Measurements from ENCODE around the gene MEIS2.
A peak's percentile ranks its signal among the peaks of the same experiment; 100 is the strongest.

The MEIS2 gene

GRCh38 chr15:37100109-37100965, at the start of gene MEIS2:
MEIS2 (minus strand) TSS chr15:37100549; CDS start chr15:37099466, 1,083 bp downstream.
- Histone ChIP-seq H3K9ac (ENCODE audit: low read length) (peak within 1 kb of the TSS; percentile 90), H3K79me2 (ENCODE audit: low read length) (no peaks in the 10 kb centered on the region; the same call in 1 of the 2 replicates), H3K27me3 (ENCODE audit: low read depth, low read length) (peaks cover 12% of the 10 kb centered on the region), H3K4me2 (ENCODE audit: low read length) (peak within 1 kb of the TSS; percentile 96), H3K4me1 (ENCODE audit: low read length) (peaks cover 5% of the 10 kb centered on the region), H3K27ac (ENCODE audit: low read length) (peak within 1 kb of the TSS; percentile 95), H2AFZ (ENCODE audit: low read depth, low read length) (peak within 1 kb of the TSS; percentile 97), H3K9me3 (ENCODE audit: insufficient read depth, low read length) (no peaks in the 10 kb centered on the region), H3K4me3 (ENCODE audit: low read length) (peak within 1 kb of the TSS; percentile 85), H3K36me3 (replicated peaks; ENCODE audit: low read depth, low read length) (no peaks in the 10 kb centered on the region), H4K20me1 (ENCODE audit: insufficient read depth, low read length) (no peaks in the 10 kb centered on the region)
- TF ChIP-seq CTCF (IDR thresholded peaks at IDR 0.05; ENCODE audit: low read depth, low read length) (no peak), EZH2phosphoT487 (IDR thresholded peaks at IDR 0.05; ENCODE audit: low read depth) (no peak)

- H3K27me3 ChIP-seq (ENCODE audit: low read depth, low read length): 0 out of 2 replicates have a peak, but pooled peaks cover 3% of the 10 kb centered on the region
- H3K9me3 ChIP-seq (ENCODE audit: insufficient read depth, low read length): no peaks in the 10 kb centered on the region
- no peaks in the 10 kb centered on the region for H4K20me1 ChIP-seq (ENCODE audit: insufficient read depth, low read length)
- H3K4me3 ChIP-seq (ENCODE audit: low read length): no peak overlapping the region
- TF ChIP-seq CTCF (IDR thresholded peaks at IDR 0.05; ENCODE audit: low read depth, low read length): no peak
- TF ChIP-seq EZH2phosphoT487 (IDR thresholded peaks at IDR 0.05; ENCODE audit: low read depth): no peak
- no peak overlapping the region for H3K4me2 ChIP-seq (ENCODE audit: low read length)
- no peaks in the 10 kb centered on the region for H3K36me3 ChIP-seq (replicated peaks; ENCODE audit: low read depth, low read length)
- H3K4me1 ChIP-seq (ENCODE audit: low read length): no peaks in the 10 kb centered on the region
- no peak overlapping the region for H2AFZ ChIP-seq (ENCODE audit: low read depth, low read length)
- H3K9ac ChIP-seq (ENCODE audit: low read length): no peak overlapping the region
- H3K27ac ChIP-seq (ENCODE audit: low read length): no peak overlapping the region
- H3K79me2 ChIP-seq (ENCODE audit: low read length): no peaks in the 10 kb centered on the region
Measured at GRCh38 chr15:37149146-37149545, 48.8 kb upstream of the MEIS2 start.

GRCh38 chr15:37148714-37149113, 48.4 kb upstream of the MEIS2 start:
- H3K4me2 ChIP-seq (ENCODE audit: low read length): no peak overlapping the region
- H3K4me1 ChIP-seq (ENCODE audit: low read length): no peaks in the 10 kb centered on the region
- no peaks in the 10 kb centered on the region for H4K20me1 ChIP-seq (ENCODE audit: insufficient read depth, low read length)
- no peaks in the 10 kb centered on the region for H3K9me3 ChIP-seq (ENCODE audit: insufficient read depth, low read length)
- TF ChIP-seq EZH2phosphoT487 (IDR thresholded peaks at IDR 0.05; ENCODE audit: low read depth) (no peak), CTCF (IDR thresholded peaks at IDR 0.05; ENCODE audit: low read depth, low read length) (no peak)
- no peaks in the 10 kb centered on the region for H3K79me2 ChIP-seq (ENCODE audit: low read length)
- no peaks in the 10 kb centered on the region for H3K36me3 ChIP-seq (replicated peaks; ENCODE audit: low read depth, low read length)
- no peak overlapping the region for H3K27ac ChIP-seq (ENCODE audit: low read length)
- no peak overlapping the region for H2AFZ ChIP-seq (ENCODE audit: low read depth, low read length)
- no peak overlapping the region for H3K9ac ChIP-seq (ENCODE audit: low read length)
- H3K27me3 ChIP-seq (ENCODE audit: low read depth, low read length): 0 out of 2 replicates have a peak, but pooled peaks cover 3% of the 10 kb centered on the region
- H3K4me3 ChIP-seq (ENCODE audit: low read length): no peak overlapping the region

GRCh38 chr15:37143351-37143750, 43.0 kb upstream of the MEIS2 start:
- H4K20me1 ChIP-seq (ENCODE audit: insufficient read depth, low read length): no peaks in the 10 kb centered on the region
- H2AFZ ChIP-seq (ENCODE audit: low read depth, low read length): no peak overlapping the region
- H3K4me2 ChIP-seq (ENCODE audit: low read length): no peak overlapping the region
- TF ChIP-seq CTCF (IDR thresholded peaks at IDR 0.05; ENCODE audit: low read depth, low read length) (no peak), EZH2phosphoT487 (IDR thresholded peaks at IDR 0.05; ENCODE audit: low read depth) (no peak)
- peaks cover 2% of the 10 kb centered on the region; the same call in 1 of the 2 replicates for H3K27me3 ChIP-seq (ENCODE audit: low read depth, low read length)
- H3K27ac ChIP-seq (ENCODE audit: low read length): no peak overlapping the region
- no peaks in the 10 kb centered on the region for H3K4me1 ChIP-seq (ENCODE audit: low read length)
- H3K9me3 ChIP-seq (ENCODE audit: insufficient read depth, low read length): no peaks in the 10 kb centered on the region
- H3K9ac ChIP-seq (ENCODE audit: low read length): no peak overlapping the region
- no peak overlapping the region for H3K4me3 ChIP-seq (ENCODE audit: low read length)
- H3K79me2 ChIP-seq (ENCODE audit: low read length): no peaks in the 10 kb centered on the region
- H3K36me3 ChIP-seq (replicated peaks; ENCODE audit: low read depth, low read length): no peaks in the 10 kb centered on the region

Data from OCI-LY3 (cell line).